Fibroblast of mammary gland (primary cell): ENCODE measurements around the gene SNUPN.
"Not testable (repeated sequence)": the region's sequence is repeated elsewhere in the genome, so short reads cannot be mapped to it uniquely, and the experiment has no call there.

Experiments
- DNase-seq: peaks from one replicate; pipeline ENCODE4 v3.0.0-alpha.2; 2010; ENCODE audit warnings: low read depth
- H3K4me3 ChIP-seq: 2 replicates; pipeline ENCODE4 v1.5.1; 2011; ENCODE audit warnings: low read depth, mild to moderate bottlenecking, low read length, moderate library complexity; ENCODE audit not compliant: control insufficient read depth
- TF ChIP-seq, protein P1 (sequence below): conservative IDR thresholded peaks from 2 replicates; pipeline ENCODE4 v1.5.1; 2011; ENCODE audit warnings: low read depth, low read length, inconsistent platforms; ENCODE audit not compliant: control insufficient read depth, insufficient read depth

The SNUPN gene

DNA sequence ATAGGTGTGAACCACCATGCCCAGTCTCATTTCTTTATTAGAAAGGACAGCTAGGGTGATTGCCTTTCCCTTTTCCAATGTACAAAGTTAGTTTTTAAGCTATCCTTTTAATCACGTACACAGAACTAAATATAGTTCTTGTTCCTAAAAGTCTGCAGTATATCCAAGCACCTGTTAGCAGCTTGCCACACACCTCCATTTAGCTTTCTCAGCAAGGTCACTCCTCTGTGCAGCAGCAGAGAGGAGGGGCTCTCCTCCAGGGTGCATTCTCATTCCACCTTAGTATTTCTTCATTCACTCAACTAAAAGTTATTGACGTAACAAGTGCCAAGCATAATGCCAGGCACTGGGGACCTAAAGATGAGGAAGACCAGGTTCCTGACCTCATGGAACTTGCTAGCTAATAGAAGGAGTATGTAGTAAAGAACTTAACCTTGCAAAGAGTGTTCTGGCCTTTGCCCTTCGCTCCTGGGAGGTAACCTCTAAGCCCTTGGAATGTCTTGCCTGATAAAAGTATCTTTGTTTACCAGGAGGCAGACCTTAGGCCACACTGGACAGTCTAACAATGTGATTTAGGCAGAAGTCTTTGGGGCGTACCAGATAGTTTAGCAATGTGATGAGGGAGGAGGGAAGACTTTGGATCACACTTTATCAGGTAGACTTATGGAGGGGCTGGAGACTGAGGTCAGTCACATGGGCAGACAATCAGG, 33.7 kb downstream of the SNUPN start:
- H3K4me3 ChIP-seq, result no peak overlapping the region
- DNase-seq, result no peak
- TF ChIP-seq, protein P1, sequence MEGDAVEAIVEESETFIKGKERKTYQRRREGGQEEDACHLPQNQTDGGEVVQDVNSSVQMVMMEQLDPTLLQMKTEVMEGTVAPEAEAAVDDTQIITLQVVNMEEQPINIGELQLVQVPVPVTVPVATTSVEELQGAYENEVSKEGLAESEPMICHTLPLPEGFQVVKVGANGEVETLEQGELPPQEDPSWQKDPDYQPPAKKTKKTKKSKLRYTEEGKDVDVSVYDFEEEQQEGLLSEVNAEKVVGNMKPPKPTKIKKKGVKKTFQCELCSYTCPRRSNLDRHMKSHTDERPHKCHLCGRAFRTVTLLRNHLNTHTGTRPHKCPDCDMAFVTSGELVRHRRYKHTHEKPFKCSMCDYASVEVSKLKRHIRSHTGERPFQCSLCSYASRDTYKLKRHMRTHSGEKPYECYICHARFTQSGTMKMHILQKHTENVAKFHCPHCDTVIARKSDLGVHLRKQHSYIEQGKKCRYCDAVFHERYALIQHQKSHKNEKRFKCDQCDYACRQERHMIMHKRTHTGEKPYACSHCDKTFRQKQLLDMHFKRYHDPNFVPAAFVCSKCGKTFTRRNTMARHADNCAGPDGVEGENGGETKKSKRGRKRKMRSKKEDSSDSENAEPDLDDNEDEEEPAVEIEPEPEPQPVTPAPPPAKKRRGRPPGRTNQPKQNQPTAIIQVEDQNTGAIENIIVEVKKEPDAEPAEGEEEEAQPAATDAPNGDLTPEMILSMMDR, result no peak

- TF ChIP-seq, protein P1, result no peak
- no peak overlapping the region for H3K4me3 ChIP-seq
- no peak for DNase-seq
Measured at GRCh38 chr15:75590239-75590638, 35.3 kb downstream of the SNUPN start.

GRCh38 chr15:75589071-75589470, 36.5 kb downstream of the SNUPN start:
- DNase-seq, result no peak
- TF ChIP-seq, protein P1, result no peak
- no peak overlapping the region for H3K4me3 ChIP-seq

- H3K4me3 ChIP-seq, DNase-seq: not testable (repeated sequence)
Measured at GRCh38 chr15:75586422-75586821, 39.1 kb downstream of the SNUPN start.

DNA sequence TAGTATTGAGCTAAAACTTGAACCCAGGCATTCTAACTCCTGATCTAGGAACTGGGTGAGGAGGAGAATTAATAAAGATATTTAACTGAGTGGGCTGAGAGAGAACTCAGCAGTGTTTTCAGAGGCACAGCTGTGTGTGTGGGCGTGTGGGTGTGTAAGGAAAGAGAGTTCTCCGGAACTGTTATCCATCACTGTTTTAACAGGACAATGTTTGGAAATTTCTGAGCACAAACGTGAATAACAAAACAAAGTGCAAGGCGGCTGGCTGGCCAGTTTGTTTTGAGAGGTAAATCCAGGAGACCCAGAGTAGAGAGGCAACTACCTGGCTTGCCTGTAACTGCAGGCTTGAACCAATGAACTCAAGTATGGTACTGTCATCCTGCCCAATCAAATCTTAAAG, 41.4 kb downstream of the SNUPN start:
- no peak overlapping the region for H3K4me3 ChIP-seq
- no peak for DNase-seq
- TF ChIP-seq, protein P1, result no peak

GRCh38 chr15:75583701-75584100, 41.8 kb downstream of the SNUPN start:
- DNase-seq, result no peak
- H3K4me3 ChIP-seq, result no peak overlapping the region
- TF ChIP-seq, protein P1, result no peak

GRCh38 chr15:75582943-75583342, 42.6 kb downstream of the SNUPN start:
- not testable (repeated sequence) for H3K4me3 ChIP-seq, DNase-seq
